ELF-1 (cell line): ENCODE measurements around the gene JMY.
A peak's percentile ranks its signal among the peaks of the same experiment; 100 is the strongest.
"Not testable (repeated sequence)": the region's sequence is repeated elsewhere in the genome, so short reads cannot be mapped to it uniquely, and the experiment has no call there.

ENCODE experiments used
- DNase-seq: peaks from one replicate; pipeline ENCODE4 v3.0.0-alpha.2; 2016; ENCODE audit warnings: low read depth, low spot score

The JMY gene

GRCh38 chr5:79237740-79238560 lies 2.0 kb downstream of the JMY start:
- no peak for DNase-seq

- no peak for DNase-seq
Observed at GRCh38 chr5:79240561-79240960, 4.6 kb downstream of the JMY start.

GRCh38 chr5:79241535-79241979 lies 5.6 kb downstream of the JMY start:
- DNase-seq, result no peak

- no peak for DNase-seq
Observed at GRCh38 chr5:79242242-79243039, 6.5 kb downstream of the JMY start.

GRCh38 chr5:79243224-79243623 lies 7.3 kb downstream of the JMY start:
- no peak for DNase-seq

GRCh38 chr5:79254067-79254466 lies 18.1 kb downstream of the JMY start:
- DNase-seq, result not testable (repeated sequence)

- peak; percentile 89 for DNase-seq
Observed at GRCh38 chr5:79255786-79256557, 20.0 kb downstream of the JMY start.

GRCh38 chr5:79256563-79256962 lies 20.6 kb downstream of the JMY start:
- peak; percentile 28 for DNase-seq

GRCh38 chr5:79257314-79257713 lies 21.4 kb downstream of the JMY start:
- no peak for DNase-seq

- no peak for DNase-seq
Observed at GRCh38 chr5:79258801-79259200, 22.9 kb downstream of the JMY start.

- no peak for DNase-seq
Observed at GRCh38 chr5:79259383-79259782, 23.5 kb downstream of the JMY start.

- DNase-seq, result no peak
Observed at GRCh38 chr5:79259810-79260209, 23.9 kb downstream of the JMY start.

- peak; percentile 10 for DNase-seq
Observed at GRCh38 chr5:79261897-79262296, 26.0 kb downstream of the JMY start.

- DNase-seq, result no peak
Observed at GRCh38 chr5:79263290-79263689, 27.4 kb downstream of the JMY start.

- DNase-seq, result no peak
Observed at GRCh38 chr5:79267180-79267579, 31.2 kb downstream of the JMY start.

- no peak for DNase-seq
Observed at GRCh38 chr5:79269733-79270166, 33.8 kb downstream of the JMY start.

- DNase-seq, result no peak
Observed at GRCh38 chr5:79273341-79273740, 37.4 kb downstream of the JMY start.

- DNase-seq, result no peak
Observed at GRCh38 chr5:79284846-79285245, 48.9 kb downstream of the JMY start.

GRCh38 chr5:79285285-79285684 lies 49.4 kb downstream of the JMY start:
- DNase-seq, result no peak

GRCh38 chr5:79285833-79286232 lies 49.9 kb downstream of the JMY start:
- no peak for DNase-seq

GRCh38 chr5:79287380-79287779 lies 51.4 kb downstream of the JMY start:
- no peak for DNase-seq

- DNase-seq, result no peak
Observed at GRCh38 chr5:79287907-79288306, 52.0 kb downstream of the JMY start.
